Measurements from ENCODE around the gene TTC19. TPM values are rescaled to one million over a fixed set of nuclear protein-coding genes. Genes with fewer than 3 reads are reported as not detected.
A peak's percentile ranks its signal among the peaks of the same experiment; 100 is the strongest.

The TTC19 gene
- total and polyA plus RNA-seq, 2 experiments from 2014 or later = 76.5 to 115 TPM

GRCh38 chr17:15969463-15969862 lies 30.2 kb upstream of the TTC19 start:
- no peak for DNase-seq (ENCODE audit: low read depth in 1 of 2, low spot score in 1 of 2)
- H3K27ac ChIP-seq = no peak overlapping the region

GRCh38 chr17:15970500-15970899 lies 29.1 kb upstream of the TTC19 start:
- TF ChIP-seq CTCF (IDR thresholded peaks at IDR 0.05; ENCODE audit: low read depth, low read length) = no peak
- H3K27ac ChIP-seq = no peak overlapping the region
- no peak for DNase-seq (ENCODE audit: low read depth in 1 of 2, low spot score in 1 of 2)
- H3K27me3 ChIP-seq = no peaks in the 10 kb centered on the region
- no peak overlapping the region for H3K4me3 ChIP-seq
- no peaks in the 10 kb centered on the region for H3K36me3 ChIP-seq
- no peaks in the 10 kb centered on the region for H3K9me3 ChIP-seq (ENCODE audit: low read depth)
- H3K4me1 ChIP-seq (ENCODE audit: low read depth) = peaks cover 17% of the 10 kb centered on the region

More at GRCh38 chr17:15969463-15969862, 30.2 kb upstream of the TTC19 start:
- no peak for TF ChIP-seq CTCF (IDR thresholded peaks at IDR 0.05; ENCODE audit: low read depth, low read length)
- Histone ChIP-seq H3K36me3 (no peaks in the 10 kb centered on the region), H3K4me3 (no peak overlapping the region), H3K9me3 (ENCODE audit: low read depth) (no peaks in the 10 kb centered on the region), H3K27me3 (no peaks in the 10 kb centered on the region), H3K4me1 (ENCODE audit: low read depth) (peaks cover 24% of the 10 kb centered on the region)

- no peak overlapping the region for H3K27ac ChIP-seq
Measured at GRCh38 chr17:15971098-15971678, 28.4 kb upstream of the TTC19 start.

GRCh38 chr17:15971882-15972281 lies 27.7 kb upstream of the TTC19 start:
- Histone ChIP-seq H3K36me3 (no peaks in the 10 kb centered on the region), H3K27me3 (no peaks in the 10 kb centered on the region), H3K27ac (no peak overlapping the region), H3K4me3 (no peak overlapping the region), H3K4me1 (ENCODE audit: low read depth) (peaks cover 4% of the 10 kb centered on the region), H3K9me3 (ENCODE audit: low read depth) (no peaks in the 10 kb centered on the region)
- TF ChIP-seq CTCF (IDR thresholded peaks at IDR 0.05; ENCODE audit: low read depth, low read length) = no peak
- DNase-seq (ENCODE audit: low read depth in 1 of 2, low spot score in 1 of 2) = no peak

More at GRCh38 chr17:15971098-15971678, 28.4 kb upstream of the TTC19 start:
- Histone ChIP-seq H3K4me1 (ENCODE audit: low read depth) (peaks cover 11% of the 10 kb centered on the region), H3K4me3 (no peak overlapping the region), H3K27me3 (no peaks in the 10 kb centered on the region), H3K36me3 (no peaks in the 10 kb centered on the region), H3K9me3 (ENCODE audit: low read depth) (no peaks in the 10 kb centered on the region)
- TF ChIP-seq CTCF (IDR thresholded peaks at IDR 0.05; ENCODE audit: low read depth, low read length) = no peak
- no peak for DNase-seq (ENCODE audit: low read depth in 1 of 2, low spot score in 1 of 2)

DNA sequence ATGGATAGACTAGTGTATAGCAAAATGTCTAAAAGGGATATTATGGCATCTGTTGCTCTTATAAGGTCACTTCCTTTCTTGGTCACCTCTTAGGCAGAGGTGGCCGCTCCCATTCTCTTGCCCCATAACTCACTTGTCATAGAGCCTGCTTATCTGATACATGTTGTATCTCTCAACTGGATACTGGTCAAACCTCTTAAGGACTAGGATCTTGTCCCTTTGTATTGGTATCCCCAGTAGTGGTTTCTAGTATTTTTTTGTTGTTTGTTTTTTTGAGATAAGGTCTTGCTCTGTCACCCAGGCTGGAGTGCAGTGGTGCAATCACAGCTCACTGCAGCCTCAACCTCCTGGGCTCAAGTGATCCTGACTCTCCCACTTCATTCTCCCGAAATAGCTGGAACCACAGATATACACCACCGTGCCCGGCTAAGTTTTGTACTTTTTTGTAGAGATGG lies 27.1 kb upstream of the TTC19 start:
- no peaks in the 10 kb centered on the region for H3K9me3 ChIP-seq (ENCODE audit: low read depth)
- no peak for TF ChIP-seq CTCF (IDR thresholded peaks at IDR 0.05; ENCODE audit: low read depth, low read length)
- no peaks in the 10 kb centered on the region for H3K27me3 ChIP-seq
- no peak overlapping the region for H3K4me3 ChIP-seq
- H3K36me3 ChIP-seq = no peaks in the 10 kb centered on the region
- no peak overlapping the region for H3K27ac ChIP-seq
- H3K4me1 ChIP-seq (ENCODE audit: low read depth) = no peaks in the 10 kb centered on the region
- peak in 1 of 2 donors; percentile 51 for DNase-seq (ENCODE audit: low read depth in 1 of 2, low spot score in 1 of 2)

All from cardiac muscle cell (in vitro differentiated cells and primary cell).